ENCODE data around the gene PLD4. TPM values are rescaled to one million over a fixed set of nuclear protein-coding genes. Genes with fewer than 3 reads are reported as not detected.

PLD4 gene
- total RNA-seq, 2 donors from 2014 or later, result not detected

DNA sequence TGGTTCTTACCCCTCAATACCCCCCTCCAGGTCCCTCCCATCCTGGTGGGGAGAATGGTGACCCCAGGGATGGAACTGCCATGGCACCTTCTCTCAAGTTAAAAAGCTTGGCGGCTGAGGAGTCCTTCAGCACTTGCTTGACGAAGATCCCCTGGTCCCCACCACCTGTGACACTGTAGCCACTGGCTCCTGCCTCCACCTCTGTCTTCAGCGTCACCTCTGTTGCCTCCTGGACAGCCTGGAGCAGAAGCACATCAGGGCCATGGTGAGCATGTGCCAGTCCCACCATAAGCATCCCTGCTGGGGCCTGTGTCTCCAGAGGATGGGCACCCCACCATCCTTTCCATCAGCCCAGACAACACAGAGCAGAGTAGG, 30.7 kb downstream of the PLD4 start:
- Histone ChIP-seq H3K9ac (ENCODE audit: extremely low read depth, low read length, poor library complexity, severe bottlenecking) (no peak overlapping the region), H3K9me3 (ENCODE audit: control insufficient read depth, low read length) (no peaks in the 10 kb centered on the region), H3K36me3 (ENCODE audit: control insufficient read depth, insufficient read depth, low read length) (no peaks in the 10 kb centered on the region), H3K4me3 (ENCODE audit: low read length) (no peak overlapping the region), H3K27ac (ENCODE audit: low read depth, low read length) (no peak overlapping the region), H3K4me1 (ENCODE audit: control insufficient read depth, insufficient read depth, low read length) (no peaks in the 10 kb centered on the region), H3K27me3 (ENCODE audit: control insufficient read depth, insufficient read depth, low read length, poor library complexity, severe bottlenecking) (no peaks in the 10 kb centered on the region)
- no peaks in the 10 kb centered on the region for H3K4me1 Mint-ChIP-seq
- H3K4me3 Mint-ChIP-seq, result no peak overlapping the region
- H3K36me3 Mint-ChIP-seq (ENCODE audit: low read depth), result no peaks in the 10 kb centered on the region
- H3K27me3 Mint-ChIP-seq (ENCODE audit: insufficient read depth), result peaks cover 9% of the 10 kb centered on the region
- DNase-seq, result no peak
- H3K9me3 Mint-ChIP-seq, result no peaks in the 10 kb centered on the region
- 90 to 100% methylated on average over 2 to 3 of the region's 3 CpGs for WGBS, 2 experiments (ENCODE audit: insufficient coverage in 1 of 2, insufficient read length in 1 of 2)
- H3K27ac Mint-ChIP-seq, result no peak overlapping the region
- TF ChIP-seq, protein P1, sequence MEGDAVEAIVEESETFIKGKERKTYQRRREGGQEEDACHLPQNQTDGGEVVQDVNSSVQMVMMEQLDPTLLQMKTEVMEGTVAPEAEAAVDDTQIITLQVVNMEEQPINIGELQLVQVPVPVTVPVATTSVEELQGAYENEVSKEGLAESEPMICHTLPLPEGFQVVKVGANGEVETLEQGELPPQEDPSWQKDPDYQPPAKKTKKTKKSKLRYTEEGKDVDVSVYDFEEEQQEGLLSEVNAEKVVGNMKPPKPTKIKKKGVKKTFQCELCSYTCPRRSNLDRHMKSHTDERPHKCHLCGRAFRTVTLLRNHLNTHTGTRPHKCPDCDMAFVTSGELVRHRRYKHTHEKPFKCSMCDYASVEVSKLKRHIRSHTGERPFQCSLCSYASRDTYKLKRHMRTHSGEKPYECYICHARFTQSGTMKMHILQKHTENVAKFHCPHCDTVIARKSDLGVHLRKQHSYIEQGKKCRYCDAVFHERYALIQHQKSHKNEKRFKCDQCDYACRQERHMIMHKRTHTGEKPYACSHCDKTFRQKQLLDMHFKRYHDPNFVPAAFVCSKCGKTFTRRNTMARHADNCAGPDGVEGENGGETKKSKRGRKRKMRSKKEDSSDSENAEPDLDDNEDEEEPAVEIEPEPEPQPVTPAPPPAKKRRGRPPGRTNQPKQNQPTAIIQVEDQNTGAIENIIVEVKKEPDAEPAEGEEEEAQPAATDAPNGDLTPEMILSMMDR (conservative IDR thresholded peaks at IDR 0.05), result no peak

GRCh38 chr14:104956290-104956890, 31.7 kb downstream of the PLD4 start:
- peaks cover 12% of the 10 kb centered on the region for H3K27me3 Mint-ChIP-seq (ENCODE audit: insufficient read depth)
- no peaks in the 10 kb centered on the region for H3K4me1 Mint-ChIP-seq
- Histone ChIP-seq H3K27ac (ENCODE audit: low read depth, low read length) (no peak overlapping the region), H3K27me3 (ENCODE audit: control insufficient read depth, insufficient read depth, low read length, poor library complexity, severe bottlenecking) (no peaks in the 10 kb centered on the region), H3K4me3 (ENCODE audit: low read length) (no peak overlapping the region), H3K9ac (ENCODE audit: extremely low read depth, low read length, poor library complexity, severe bottlenecking) (no peak overlapping the region), H3K4me1 (ENCODE audit: control insufficient read depth, insufficient read depth, low read length) (no peaks in the 10 kb centered on the region), H3K9me3 (ENCODE audit: control insufficient read depth, low read length) (no peaks in the 10 kb centered on the region), H3K36me3 (ENCODE audit: control insufficient read depth, insufficient read depth, low read length) (no peaks in the 10 kb centered on the region)
- H3K36me3 Mint-ChIP-seq (ENCODE audit: low read depth), result no peaks in the 10 kb centered on the region
- no peak overlapping the region for H3K27ac Mint-ChIP-seq
- no peak for DNase-seq
- 95 to 96% methylated on average over 8 to 14 of the region's 14 CpGs for WGBS, 2 experiments (ENCODE audit: insufficient coverage in 1 of 2, insufficient read length in 1 of 2)
- TF ChIP-seq, protein P1 (conservative IDR thresholded peaks at IDR 0.05), result no peak
- H3K9me3 Mint-ChIP-seq, result no peaks in the 10 kb centered on the region
- H3K4me3 Mint-ChIP-seq, result no peak overlapping the region

GRCh38 chr14:104957146-104958113, 32.8 kb downstream of the PLD4 start:
- no peaks in the 10 kb centered on the region for H3K4me1 Mint-ChIP-seq
- 87 to 89% methylated on average over 22 to 25 of the region's 25 CpGs for WGBS, 2 experiments (ENCODE audit: insufficient coverage in 1 of 2, insufficient read length in 1 of 2)
- H3K9me3 Mint-ChIP-seq, result no peaks in the 10 kb centered on the region

More at GRCh38 chr14:104957146-104958113, 32.8 kb downstream of the PLD4 start:
- DNase-seq, result no peak
- Histone ChIP-seq H3K27ac (ENCODE audit: low read depth, low read length) (no peak overlapping the region), H3K9ac (ENCODE audit: extremely low read depth, low read length, poor library complexity, severe bottlenecking) (no peak overlapping the region), H3K4me3 (ENCODE audit: low read length) (no peak overlapping the region), H3K9me3 (ENCODE audit: control insufficient read depth, low read length) (no peaks in the 10 kb centered on the region), H3K4me1 (ENCODE audit: control insufficient read depth, insufficient read depth, low read length) (no peaks in the 10 kb centered on the region), H3K27me3 (ENCODE audit: control insufficient read depth, insufficient read depth, low read length, poor library complexity, severe bottlenecking) (no peaks in the 10 kb centered on the region), H3K36me3 (ENCODE audit: control insufficient read depth, insufficient read depth, low read length) (no peaks in the 10 kb centered on the region)
- no peaks in the 10 kb centered on the region for H3K36me3 Mint-ChIP-seq (ENCODE audit: low read depth)
- peaks cover 13% of the 10 kb centered on the region for H3K27me3 Mint-ChIP-seq (ENCODE audit: insufficient read depth)
- TF ChIP-seq, protein P1 (conservative IDR thresholded peaks at IDR 0.05), result no peak
- H3K27ac Mint-ChIP-seq, result no peak overlapping the region
- H3K4me3 Mint-ChIP-seq, result no peak overlapping the region
